NCI-H2227 (cell line): ENCODE results near the gene VDAC1.
"Not testable (repeated sequence)": the region's sequence is repeated elsewhere in the genome, so short reads cannot be mapped to it uniquely, and the experiment has no call there.

Experiments used
- DNase-seq: peaks from one replicate; lab custom pipeline; 2025; ENCODE audit not compliant: unreplicated experiment; lab: John Stamatoyannopoulos, UW

VDAC1 gene

GRCh38 chr5:133996683-133997252, 8.0 kb downstream of the VDAC1 start:
- peak; percentile 4 for DNase-seq

- DNase-seq = no peak
Measured at GRCh38 chr5:133995883-133996563, 8.8 kb downstream of the VDAC1 start.

GRCh38 chr5:133995341-133995740, 9.4 kb downstream of the VDAC1 start:
- no peak for DNase-seq

GRCh38 chr5:133994990-133995333, 9.8 kb downstream of the VDAC1 start:
- no peak for DNase-seq

GRCh38 chr5:133994297-133994989, 10.3 kb downstream of the VDAC1 start:
- no peak for DNase-seq

GRCh38 chr5:133993185-133993936, 11.4 kb downstream of the VDAC1 start:
- DNase-seq = no peak

- DNase-seq = no peak
Measured at GRCh38 chr5:133992429-133993155, 12.2 kb downstream of the VDAC1 start.

GRCh38 chr5:133991171-133991910, 13.4 kb downstream of the VDAC1 start:
- DNase-seq = no peak

- no peak for DNase-seq
Measured at GRCh38 chr5:133990396-133990795, 14.4 kb downstream of the VDAC1 start.

GRCh38 chr5:133985540-133986180, 19.1 kb downstream of the VDAC1 start:
- no peak for DNase-seq

GRCh38 chr5:133983674-133984073, 21.1 kb downstream of the VDAC1 start:
- DNase-seq = no peak

GRCh38 chr5:133981714-133982113, 23.1 kb downstream of the VDAC1 start:
- no peak for DNase-seq

- no peak for DNase-seq
Measured at GRCh38 chr5:133980652-133981051, 24.1 kb downstream of the VDAC1 start.

GRCh38 chr5:133978943-133979342, 25.8 kb downstream of the VDAC1 start:
- no peak for DNase-seq

- DNase-seq = no peak
Measured at GRCh38 chr5:133977858-133978257, 26.9 kb downstream of the VDAC1 start.

- no peak for DNase-seq
Measured at GRCh38 chr5:133977161-133977787, 27.5 kb downstream of the VDAC1 start.

- not testable (repeated sequence) for DNase-seq
Measured at GRCh38 chr5:133975546-133975945, 29.2 kb downstream of the VDAC1 start.

- no peak for DNase-seq
Measured at GRCh38 chr5:133974142-133974541, 30.6 kb downstream of the VDAC1 start.

GRCh38 chr5:133970325-133970909, 34.4 kb downstream of the VDAC1 start:
- DNase-seq = no peak
